DMS153 treated with DMSO at 0.1 percent for 48 hours (cell line): ENCODE data around the gene ANKH.
"Not testable (repeated sequence)": the region's sequence is repeated elsewhere in the genome, so short reads cannot be mapped to it uniquely, and the experiment has no call there.

Experiments
- DNase-seq: peaks from one replicate; lab custom pipeline; 2025; ENCODE audit not compliant: unreplicated experiment; lab: John Stamatoyannopoulos, UW

ANKH gene

DNA sequence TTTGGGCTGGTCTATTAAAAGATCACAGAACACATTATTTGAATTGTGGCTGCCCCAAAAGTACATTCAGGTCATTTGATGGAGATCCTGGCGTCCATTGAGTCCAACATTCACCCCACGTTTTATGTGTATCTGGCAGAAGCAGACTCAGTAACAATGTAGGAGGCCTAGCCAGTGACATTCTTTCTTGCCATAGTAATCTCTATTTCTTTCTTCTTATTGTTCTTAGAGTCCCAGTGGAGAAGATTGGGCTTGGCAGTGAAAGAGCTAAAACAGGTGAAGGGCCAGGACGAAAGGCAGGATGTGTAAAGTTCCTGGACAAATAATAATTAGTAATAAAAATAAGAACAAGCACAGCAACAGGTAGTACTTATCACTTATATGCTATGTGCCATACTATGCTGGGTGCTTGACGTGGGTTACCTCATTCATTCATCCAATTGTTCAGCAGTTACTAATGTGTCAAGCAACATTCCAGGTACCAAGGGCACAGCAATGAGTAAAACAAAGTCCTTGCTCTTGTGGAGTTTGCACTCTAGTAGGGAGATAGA, 12.6 kb upstream of the ANKH start:
- DNase-seq: no peak

DNA sequence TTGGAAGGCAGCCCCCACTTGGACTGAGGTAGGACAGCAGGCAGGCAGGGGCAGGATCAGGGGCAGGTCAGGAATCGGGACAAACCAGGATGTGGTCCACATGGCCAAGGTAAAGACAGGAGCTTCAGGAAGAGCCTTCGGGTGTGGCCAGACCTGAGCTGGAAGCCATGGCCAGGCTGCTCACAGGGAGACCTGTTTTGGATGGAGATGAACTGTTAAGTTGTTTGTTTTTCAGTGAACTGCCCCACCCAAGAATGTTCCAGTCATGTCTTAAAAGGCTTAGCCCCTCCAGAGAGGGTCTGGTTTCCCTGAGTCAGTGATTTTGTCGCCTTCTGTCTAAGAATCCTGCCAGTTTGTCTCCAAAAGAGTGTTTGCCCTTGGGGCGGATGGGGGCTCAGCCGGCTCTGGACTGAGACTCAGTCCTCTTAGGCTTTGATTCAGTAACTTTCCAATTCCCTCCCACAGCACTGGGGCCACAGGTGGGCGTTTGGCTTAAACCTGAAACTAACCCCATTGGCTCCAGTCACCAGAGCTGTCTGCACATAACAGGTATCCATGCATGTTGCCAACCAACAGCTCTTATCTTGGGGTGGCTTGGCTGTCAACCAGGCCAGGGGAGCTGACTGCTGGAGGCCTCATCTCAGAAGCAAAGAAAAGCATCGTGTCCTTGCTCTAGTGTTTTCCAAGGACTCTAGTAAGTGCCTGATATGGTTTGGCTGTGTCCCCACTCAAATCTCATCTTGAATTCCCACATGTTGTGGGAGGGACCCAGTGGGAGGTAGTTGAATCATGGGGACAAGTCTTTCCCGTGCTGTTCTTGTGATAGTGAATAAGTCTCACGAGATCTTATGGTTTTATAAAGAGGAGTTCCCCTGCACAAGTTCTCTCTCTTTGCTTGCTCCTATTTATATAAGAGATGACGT, 11.3 kb upstream of the ANKH start:
- DNase-seq: no peak

DNA sequence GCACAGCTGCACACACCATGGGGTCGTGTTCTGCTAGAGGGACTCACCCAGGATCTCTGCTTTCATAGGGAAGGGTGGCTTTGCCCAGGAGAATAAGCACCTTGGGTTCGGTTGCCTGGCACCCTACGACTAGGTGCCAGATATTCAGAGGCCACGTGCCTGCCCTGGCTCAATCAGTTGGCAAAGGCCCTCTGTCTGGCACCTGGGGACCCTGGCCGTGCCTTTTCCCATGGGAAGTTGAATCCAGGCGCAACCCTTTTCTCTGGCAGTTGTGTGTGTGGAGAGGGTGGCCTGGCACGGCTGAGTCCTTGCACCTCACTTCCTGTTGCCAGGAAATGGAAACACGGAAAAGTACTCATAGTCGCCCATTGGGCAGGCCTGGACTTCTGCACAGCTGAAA, 10.2 kb upstream of the ANKH start:
- DNase-seq: no peak

DNA sequence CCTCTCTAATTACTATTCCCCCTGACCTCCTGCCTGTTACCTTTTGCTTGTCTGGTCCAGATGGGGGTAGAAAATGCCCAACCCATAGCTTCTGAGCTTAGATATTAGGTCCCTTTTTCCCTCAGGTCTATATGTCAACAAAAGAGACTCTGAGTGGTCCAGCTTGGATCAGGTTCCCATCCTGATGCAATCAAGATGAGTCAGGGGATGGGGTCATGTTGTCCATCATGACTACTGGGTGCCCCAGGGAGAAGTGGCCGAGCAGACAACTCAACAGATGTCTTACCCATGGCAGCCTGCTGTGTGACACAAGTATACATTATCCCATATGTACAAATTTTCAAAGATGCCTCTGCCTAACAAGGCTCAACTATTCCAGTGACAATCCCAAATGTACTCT, 9.1 kb upstream of the ANKH start:
- DNase-seq: no peak

DNA sequence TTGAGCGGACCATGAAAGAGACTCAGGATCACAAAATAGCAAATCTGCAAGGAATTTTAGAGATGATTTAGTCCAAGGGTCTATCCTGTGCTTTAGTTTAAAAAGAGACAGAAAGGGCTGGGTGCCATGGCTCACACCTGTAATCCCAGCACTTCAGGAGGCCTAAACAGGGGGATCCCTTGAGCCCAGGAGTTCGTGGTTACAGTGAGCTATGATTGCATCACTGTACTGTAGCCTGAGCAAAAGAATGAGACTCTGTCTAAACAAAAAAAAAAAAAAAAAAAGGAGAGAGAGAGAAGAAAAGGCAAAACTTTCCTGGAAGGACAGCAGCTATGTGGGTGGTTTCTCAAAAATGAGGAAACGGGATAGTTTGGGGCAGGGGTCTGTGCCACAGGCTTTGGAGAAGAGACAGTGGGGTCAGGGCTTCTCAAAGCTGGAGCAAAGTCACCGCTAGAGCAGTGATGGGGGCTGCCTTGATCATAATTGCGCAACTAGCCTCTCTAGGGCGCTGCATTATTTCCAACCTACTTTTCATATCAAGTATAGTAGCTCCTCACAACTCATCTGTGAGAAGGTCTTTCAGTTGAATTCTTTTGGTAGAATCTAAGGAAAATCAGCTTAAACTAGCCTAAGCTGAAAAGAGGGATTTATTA, 8.5 kb upstream of the ANKH start:
- no peak for DNase-seq

DNA sequence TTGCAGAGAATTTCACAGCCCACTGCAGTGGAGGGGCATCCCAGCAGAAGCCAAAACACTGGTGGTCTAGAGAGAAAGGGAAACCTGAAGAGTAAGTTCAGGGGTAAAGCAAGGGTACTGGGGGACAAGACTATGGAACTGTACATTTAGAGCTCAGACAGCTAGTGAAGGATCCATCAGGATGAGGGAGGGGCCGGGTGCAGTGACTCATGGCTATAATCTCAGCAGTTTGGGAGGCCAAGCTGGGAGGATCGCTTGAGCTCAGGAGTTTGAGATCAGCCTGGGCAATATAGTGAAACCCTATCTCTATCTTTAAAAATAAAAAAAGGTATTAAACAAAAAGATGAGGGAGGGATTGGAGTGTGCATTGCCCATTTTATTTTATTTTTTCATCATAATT, 7.8 kb upstream of the ANKH start:
- DNase-seq: no peak

DNA sequence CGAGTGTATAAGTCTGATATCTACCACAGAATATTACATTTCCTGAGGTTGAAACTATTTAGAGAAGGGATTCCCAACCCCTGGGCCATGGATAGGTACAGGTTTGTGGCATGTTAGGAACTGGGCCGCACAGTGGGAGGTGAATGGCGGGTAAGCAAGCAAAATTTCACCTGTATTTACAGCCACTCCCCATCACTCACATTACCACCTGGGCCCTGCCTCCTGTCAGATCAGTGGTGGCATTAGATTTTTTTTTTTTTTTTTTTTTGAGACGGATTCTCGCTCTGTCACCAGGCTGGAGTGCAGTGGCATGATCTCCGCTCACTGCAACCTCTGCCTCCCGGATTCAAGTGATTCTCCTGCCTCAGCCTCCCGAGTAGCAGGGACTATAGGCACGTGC, 6.6 kb upstream of the ANKH start:
- not testable (repeated sequence) for DNase-seq

DNA sequence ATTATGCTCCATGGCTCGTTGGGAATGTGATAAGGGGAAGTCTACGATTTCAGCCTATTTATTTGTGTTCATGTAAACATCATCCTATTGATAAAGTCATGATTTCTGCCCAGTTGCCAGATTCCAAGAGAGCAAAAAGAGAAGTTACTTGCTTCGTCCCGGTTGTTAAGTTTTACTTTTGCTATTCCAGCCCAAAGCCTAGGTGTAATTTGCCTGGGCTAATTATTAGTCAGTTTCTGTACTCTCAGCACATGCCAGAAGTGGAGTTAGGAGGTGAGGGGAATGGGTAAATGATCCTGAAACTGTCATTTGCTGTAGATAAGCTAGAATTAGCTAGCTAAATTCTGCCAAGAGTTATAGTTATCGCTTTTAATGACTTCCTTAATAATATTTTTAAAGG, 4.5 kb upstream of the ANKH start:
- no peak for DNase-seq

DNA sequence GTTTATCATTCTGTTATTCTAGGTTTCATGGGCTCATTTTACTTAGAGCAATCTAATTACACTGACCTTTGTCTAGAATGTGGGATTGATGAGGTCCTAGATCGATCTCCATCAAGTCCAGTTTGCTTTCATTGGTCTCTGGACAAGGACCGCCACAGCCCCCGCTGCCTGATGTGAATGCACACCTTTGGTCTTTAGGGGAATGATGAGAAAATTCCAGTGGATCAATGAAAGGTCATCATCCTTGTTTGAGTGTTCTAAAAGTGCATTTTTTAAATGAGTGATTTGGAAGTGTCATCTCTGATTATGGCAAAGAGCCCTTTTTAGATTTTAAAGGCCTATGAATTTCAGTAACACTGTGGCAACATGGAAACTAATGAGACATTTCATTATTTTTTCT, 2.2 kb upstream of the ANKH start:
- DNase-seq: no peak

DNA sequence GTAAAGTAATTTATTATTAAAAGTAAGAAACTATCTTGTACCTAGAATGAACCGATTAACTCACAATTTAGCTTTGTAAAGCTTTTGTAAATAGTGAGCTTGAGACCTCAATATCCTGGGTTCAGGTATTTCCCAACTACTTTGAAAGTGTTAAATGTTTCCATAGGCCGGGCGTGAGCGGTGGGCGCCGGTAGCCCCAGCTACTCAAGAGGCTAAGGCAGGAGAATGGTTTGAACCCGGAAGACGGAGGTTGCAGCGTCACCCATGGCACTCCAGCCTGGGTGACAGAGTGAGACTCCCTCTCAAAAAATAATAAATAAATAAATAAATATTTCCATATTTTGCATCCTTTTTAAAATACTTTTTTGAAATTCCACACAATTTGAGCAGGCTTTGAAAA, 1.5 kb upstream of the ANKH start:
- DNase-seq: no peak

DNA sequence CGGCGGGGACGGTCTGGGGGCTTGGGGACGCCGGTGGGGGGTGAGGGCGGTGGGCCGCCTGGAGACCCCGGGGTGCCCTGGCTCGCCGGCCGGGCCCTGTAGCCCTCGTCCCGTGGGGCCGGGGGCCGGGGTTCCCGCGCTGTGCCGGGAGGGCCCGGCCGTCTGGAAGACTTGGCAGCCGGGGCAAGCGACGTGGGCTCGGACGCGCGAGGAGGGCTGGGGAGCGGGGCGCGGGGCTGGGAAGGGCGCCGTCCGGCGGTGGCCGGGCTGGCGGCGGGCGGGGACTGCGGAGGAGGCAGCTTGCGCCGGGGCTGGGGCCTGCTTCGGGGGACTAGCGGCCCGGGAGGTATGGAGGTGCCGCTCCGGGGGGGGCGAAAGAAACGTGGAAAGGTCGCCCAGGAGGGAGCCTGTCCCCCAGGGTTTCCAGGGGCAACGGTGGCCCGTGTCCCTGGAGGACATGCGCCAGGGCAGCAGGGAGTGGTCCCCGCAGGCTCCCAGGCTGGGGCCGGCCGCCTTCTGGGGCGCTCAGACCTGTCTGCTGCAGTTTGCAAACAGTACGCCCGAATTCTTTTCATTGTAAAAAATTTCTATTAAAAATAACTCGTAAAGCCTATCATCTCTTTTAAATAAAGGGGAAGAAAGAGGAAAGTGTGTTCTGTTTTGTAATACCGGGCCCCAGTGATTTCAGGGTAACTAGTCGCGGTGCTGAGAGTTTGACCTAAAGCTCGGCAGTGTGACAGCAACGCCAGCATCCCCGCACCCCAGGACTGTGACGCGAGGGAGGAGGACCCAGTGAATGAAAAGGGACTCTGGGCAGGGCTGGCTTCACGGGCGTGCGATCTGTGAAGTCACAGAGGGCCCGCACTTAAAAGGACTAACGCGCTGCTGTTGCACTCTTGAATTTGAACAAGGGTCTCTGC, 752 bp upstream of the ANKH start:
- DNase-seq: peak; percentile 16

DNA sequence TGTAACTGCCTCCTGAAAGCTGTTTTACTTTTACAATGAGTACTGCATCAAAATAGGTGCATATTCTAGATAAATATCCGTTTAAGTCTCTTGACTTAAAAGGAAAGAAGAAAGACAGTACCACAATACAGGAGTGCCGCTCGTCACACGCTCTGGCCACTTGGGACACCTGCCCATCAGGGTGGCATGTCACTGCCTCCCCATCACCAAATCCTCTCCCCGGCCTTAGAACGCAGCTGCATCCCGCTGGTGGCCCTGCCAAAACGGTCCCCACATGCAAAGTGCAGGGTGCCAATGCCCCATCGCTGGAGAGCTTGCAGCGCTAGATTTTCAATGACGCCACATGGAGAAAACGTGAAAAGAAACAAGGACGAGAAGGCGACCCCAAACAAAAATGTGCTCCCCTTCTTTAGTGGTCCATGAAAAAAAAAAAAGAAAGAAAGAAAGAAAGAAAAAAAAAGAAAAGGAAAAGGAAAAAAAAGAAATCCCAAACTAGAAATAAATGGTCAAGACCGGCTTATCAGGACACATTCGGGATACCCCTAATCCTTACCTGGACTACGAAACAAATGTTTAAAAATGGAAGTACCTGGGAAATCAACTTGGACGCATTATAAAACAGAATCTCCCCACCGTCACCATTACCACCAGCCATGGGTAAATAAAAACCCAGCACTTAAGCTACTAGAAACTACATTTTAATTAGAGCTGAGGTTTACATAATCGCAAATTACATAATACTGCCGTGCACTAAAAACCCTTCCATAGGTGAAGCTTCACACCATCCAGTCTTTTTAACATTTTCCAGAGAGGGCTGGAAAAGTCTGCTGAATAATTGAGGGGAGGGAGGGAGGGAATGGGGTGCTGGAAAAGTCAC, 1.0 kb downstream of the ANKH start:
- peak; percentile 55 for DNase-seq

DNA sequence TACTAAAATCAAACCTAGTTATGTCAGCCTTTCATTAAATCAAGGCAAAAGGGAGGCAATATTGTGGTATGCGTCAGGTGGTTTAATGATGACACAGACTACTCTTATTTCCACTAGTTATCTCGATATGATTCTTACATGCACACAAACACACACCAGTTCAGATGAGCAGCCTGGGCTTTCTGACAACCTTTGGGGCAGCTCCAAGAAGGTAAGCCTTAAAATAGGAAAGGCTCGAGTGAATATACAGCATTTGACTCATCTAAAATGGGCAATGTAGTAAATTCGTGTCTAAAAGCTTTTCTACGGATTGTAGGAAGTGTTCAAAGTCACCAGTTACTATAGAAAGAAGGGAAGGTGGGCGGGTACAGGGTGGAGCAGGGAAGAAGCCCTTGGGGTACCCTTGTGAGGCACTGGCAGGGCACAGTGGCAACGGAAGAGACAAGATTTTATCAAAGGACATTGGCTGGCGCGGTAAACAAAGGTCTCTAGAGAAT, 1.9 kb downstream of the ANKH start:
- DNase-seq: no peak

DNA sequence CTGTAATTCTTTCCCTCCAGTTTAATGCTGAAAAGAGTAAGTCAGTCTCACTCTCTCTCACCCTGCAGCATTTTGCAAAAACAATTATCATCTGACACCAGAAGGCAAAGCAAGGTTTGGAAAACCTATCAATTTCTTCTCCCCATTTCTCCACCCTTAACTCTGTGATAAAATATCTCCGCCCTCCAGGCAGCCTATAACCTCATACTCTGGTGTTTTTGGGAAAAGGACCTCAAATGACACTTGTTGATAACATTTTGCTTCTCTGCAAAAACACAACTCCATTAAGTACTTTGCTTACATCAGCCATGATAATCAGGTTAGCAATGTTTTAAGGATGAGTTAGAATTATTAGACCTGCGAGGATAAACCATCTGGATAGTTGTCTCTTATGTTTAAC, 2.3 kb downstream of the ANKH start:
- DNase-seq: no peak

DNA sequence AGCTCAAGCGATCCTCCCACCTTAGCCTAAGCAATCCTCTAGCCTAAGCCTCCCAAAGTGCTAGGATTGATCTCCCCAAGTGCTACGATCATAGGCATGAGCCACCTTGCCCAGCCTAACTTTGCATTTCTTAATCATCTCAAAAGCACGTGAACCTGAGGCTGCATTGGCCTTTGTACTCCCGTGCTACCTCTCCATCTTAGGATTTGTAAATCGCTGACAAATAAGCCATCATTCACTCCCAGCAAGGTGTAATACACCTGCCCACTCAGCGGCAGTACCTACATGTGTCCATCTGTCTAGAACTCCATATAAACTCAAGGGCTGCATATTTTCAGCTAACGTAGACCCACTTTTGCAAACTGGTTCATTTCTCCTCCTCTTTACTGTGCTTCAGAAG, 2.8 kb downstream of the ANKH start:
- DNase-seq: no peak

DNA sequence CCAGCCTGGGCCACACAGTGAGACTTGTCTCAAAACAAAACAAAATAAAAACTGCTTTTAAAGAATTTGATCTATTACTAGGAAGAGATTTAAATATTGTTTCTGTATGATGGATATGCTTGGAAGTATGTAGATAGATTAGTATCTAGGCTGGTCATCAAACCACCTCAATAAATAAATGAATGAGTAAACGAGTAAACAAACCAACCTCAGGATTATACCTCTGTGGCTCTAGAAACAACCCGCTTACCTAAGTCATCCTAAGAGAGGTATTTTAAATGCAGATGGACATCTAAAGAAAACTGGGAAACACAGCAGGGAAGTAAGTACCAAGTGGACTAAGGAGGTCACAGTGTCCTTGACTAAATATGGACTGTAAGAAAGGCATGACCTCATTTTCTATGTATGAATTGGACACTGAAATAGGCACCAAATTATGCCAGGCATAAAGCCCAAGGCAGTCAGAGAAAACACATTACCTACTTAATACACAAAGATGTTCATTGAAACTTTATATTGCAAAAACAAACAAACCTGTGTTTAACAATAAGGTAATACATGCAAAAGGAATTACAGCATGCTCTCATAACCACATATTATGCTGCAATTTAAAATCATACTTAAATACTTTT, 7.3 kb downstream of the ANKH start:
- DNase-seq: no peak

DNA sequence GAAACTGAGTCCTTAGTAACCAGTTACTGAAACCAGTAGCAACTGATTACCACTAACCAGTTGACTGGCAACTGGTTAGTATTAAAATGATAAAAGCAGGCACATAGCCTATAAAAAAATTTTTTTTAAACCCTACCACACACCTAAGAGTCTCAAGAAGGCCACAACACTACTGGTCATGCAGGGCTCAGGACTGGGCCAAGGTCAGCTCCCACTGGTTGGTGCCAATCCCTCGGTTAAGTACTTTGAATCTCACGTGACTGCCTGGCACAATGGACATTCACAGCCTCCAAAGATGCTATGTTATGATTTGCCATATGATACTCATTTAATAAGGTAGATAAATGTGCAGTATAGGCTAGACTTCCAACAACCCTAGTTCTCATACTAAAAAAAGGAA, 8.5 kb downstream of the ANKH start:
- DNase-seq: no peak

DNA sequence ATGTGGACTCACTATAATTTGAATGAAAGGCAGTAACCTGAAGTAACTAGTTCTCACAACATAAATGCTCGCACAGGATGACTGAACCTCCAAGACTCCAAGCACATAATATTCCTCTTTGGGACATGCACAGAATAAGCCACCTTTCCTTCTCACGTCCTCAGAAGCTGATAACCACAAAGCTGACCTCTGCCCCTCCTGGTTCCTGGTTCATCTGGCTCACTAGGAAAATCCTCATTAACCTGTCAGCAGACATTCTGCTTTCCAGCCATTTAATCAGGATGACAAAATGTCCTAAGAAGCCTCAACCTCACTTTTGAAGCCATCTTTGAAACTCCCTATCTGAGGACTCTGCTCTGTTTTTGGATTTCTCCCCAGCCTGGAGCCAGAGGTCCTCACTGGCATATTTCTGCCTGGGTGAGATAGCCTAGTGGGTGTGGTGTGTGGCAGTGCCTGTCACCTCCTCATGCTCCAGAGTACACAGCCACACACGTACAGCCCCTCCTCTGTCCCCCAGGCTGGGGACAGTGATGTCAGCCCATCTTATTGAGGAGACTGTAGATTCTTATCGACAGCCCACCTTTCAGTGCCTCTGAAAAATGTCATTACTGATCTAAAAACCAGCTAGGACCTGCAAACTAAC, 10.3 kb downstream of the ANKH start:
- DNase-seq: no peak

DNA sequence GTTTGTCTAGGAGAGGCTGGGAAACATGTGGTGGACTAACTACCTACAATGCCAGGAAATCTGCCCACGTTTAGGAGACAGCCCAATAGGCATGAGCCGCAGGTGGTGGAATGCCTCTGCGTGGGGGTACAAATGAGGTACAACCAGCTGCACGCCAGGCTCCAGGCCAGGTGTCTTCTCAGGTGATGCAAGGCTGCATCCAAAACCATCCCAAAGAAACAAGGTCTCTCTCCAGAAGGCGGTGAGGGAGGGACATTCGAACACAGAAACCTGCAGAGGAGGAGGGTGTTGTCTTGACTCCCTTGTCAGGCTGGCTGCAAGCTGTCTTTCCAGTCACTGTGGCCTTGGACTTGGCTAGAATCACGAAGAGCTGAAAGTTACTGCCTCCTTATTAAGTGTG, 11.6 kb downstream of the ANKH start:
- DNase-seq: no peak
